GM12878 (cell line): Measurements from ENCODE around the gene ENPP6.

Experiments
- CREM ChIP-seq: IDR thresholded peaks from 2 replicates; pipeline ENCODE4 v1.6.1; 2014; ENCODE audit warnings: antibody characterized with exemption, low read depth
- EGR1 ChIP-seq, 2 experiments: IDR thresholded peaks; 1 replicate in 1 of 2; 2 replicates in 1 of 2; pipeline ENCODE4 v1.6.1; 2011 to 2012; ENCODE audit warnings: low read depth in 2 of 2, low read length in 2 of 2, borderline replicate concordance in 1 of 2, mild to moderate bottlenecking in 1 of 2, moderate library complexity in 1 of 2
- GABPA ChIP-seq: IDR thresholded peaks from 2 replicates; pipeline ENCODE4 v1.6.1; 2014; ENCODE audit warnings: antibody characterized with exemption, low read depth, mild to moderate bottlenecking, inconsistent platforms
- MTA2 ChIP-seq: fragments of 450-650 bp; IDR thresholded peaks from 2 replicates; pipeline ENCODE4 v1.6.1; 2016; ENCODE audit warnings: low read depth, mild to moderate bottlenecking, moderate library complexity
- MTA3 ChIP-seq: IDR thresholded peaks from 2 replicates; pipeline ENCODE4 v1.6.1; 2012; ENCODE audit warnings: low read length, inconsistent platforms, borderline replicate concordance
- POLR2A ChIP-seq: IDR thresholded peaks from 2 replicates; pipeline ENCODE4 v1.6.1; 2011; ENCODE audit warnings: low read depth, mild to moderate bottlenecking, low read length
- RAD21 ChIP-seq: IDR thresholded peaks from 2 replicates; pipeline ENCODE4 v1.6.1; 2011; ENCODE audit warnings: mild to moderate bottlenecking, low read depth, low read length, moderate library complexity; ENCODE audit not compliant: insufficient read depth
- RB1 ChIP-seq: fragments of 450-650 bp; formaldehyde crosslinking; IDR thresholded peaks from 2 replicates; pipeline ENCODE4 v1.6.1; 2017; ENCODE audit warnings: mild to moderate bottlenecking, borderline replicate concordance
- SMC3 ChIP-seq: IDR thresholded peaks from 2 replicates; pipeline ENCODE4 v1.6.1; 2011; ENCODE audit warnings: low read length, improper control_type of control experiment, borderline replicate concordance
- SP1 ChIP-seq: IDR thresholded peaks from one replicate; pipeline ENCODE4 v1.6.1; 2011; ENCODE audit warnings: low read depth, low read length
- TARDBP ChIP-seq: IDR thresholded peaks from 2 replicates; pipeline ENCODE4 v1.6.1; 2016; ENCODE audit warnings: borderline replicate concordance
- TCF12 ChIP-seq: IDR thresholded peaks from 2 replicates; pipeline ENCODE4 v1.6.1; 2011; ENCODE audit warnings: low read depth, mild to moderate bottlenecking, low read length
- TF ChIP-seq, protein P1 (sequence below), 3 experiments: IDR thresholded peaks in 2 of 3; conservative IDR thresholded peaks in 1 of 3; 2 replicates each; pipeline ENCODE4 v1.5.1; 2011; ENCODE audit warnings: low read depth in 3 of 3, low read length in 3 of 3, mild to moderate bottlenecking in 3 of 3, control low read depth in 2 of 3, moderate library complexity in 2 of 3, inconsistent platforms in 1 of 3, mixed read lengths in 1 of 3; ENCODE audit not compliant: control insufficient read depth in 2 of 3, insufficient read depth in 1 of 3; ENCODE audit errors: extremely low read depth in 1 of 3

- TF ChIP-seq RAD21: no peak
- no peak for TF ChIP-seq GABPA
- no peak for TF ChIP-seq SP1
- TF ChIP-seq TARDBP: no peak
- TF ChIP-seq EGR1 (IDR thresholded peaks at IDR 0.05; ENCODE audit: borderline replicate concordance in 1 of 2, low read depth in 2 of 2, low read length in 2 of 2): no peak
- TF ChIP-seq, protein P1, sequence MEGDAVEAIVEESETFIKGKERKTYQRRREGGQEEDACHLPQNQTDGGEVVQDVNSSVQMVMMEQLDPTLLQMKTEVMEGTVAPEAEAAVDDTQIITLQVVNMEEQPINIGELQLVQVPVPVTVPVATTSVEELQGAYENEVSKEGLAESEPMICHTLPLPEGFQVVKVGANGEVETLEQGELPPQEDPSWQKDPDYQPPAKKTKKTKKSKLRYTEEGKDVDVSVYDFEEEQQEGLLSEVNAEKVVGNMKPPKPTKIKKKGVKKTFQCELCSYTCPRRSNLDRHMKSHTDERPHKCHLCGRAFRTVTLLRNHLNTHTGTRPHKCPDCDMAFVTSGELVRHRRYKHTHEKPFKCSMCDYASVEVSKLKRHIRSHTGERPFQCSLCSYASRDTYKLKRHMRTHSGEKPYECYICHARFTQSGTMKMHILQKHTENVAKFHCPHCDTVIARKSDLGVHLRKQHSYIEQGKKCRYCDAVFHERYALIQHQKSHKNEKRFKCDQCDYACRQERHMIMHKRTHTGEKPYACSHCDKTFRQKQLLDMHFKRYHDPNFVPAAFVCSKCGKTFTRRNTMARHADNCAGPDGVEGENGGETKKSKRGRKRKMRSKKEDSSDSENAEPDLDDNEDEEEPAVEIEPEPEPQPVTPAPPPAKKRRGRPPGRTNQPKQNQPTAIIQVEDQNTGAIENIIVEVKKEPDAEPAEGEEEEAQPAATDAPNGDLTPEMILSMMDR (IDR thresholded peaks at IDR 0.05 in 2 of 3, conservative IDR thresholded peaks at IDR 0.05 in 1 of 3; ENCODE audit: control insufficient read depth in 2 of 3, extremely low read depth in 1 of 3, insufficient read depth in 1 of 3, low read depth in 3 of 3, low read length in 3 of 3): no peak
- TF ChIP-seq SMC3: no peak
- no peak for TF ChIP-seq POLR2A
- TF ChIP-seq MTA2: no peak
- no peak for TF ChIP-seq MTA3
- no peak for TF ChIP-seq TCF12
- TF ChIP-seq RB1: no peak
- no peak for TF ChIP-seq CREM
These were observed 165.1 kb downstream of the ENPP6 start for GRCh38 chr4:184052616-184053015.
